ENCODE measurements around the gene ADGRB2.

Gene ADGRB2

DNA sequence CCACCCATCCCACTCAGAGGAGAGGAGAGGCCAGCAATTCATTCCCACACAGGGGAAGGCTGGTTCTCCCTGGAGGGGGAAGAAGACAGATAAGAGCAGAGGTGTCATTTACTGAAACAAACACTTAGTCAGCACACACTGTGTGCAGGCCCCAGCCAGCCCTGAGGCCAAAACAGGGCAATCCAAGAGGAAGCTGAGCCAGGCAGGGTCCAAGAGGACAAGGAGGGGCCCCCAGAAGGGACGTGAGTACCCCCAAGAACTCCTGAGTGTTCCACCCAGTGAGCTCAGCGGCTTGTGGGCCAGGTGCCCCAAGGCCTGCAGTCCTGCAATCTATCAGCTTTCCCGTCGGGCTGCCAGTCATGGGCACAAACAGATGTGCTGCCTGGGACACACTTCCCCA lies 15.8 kb downstream of the ADGRB2 start:
- DNase-seq, result no peak

DNA sequence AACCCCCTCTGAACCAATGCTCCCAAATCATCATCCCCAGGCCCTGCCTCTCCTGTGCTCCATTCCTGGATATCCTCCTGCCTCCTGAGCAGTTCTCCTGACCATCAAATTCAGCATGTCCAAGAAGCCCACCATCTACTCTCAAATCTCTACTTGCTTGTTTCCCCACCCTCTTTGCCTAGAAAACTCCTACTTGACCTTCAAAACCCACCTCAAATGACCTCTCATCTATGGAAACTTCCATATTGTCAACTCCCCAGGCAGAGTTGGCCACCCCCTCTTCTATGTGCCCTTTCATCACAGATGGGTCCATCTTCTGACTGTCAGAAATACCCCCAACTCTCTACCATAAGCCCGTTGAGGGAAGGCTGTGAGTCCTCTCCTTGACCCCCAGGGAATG lies 16.8 kb downstream of the ADGRB2 start:
- no peak for DNase-seq

DNA sequence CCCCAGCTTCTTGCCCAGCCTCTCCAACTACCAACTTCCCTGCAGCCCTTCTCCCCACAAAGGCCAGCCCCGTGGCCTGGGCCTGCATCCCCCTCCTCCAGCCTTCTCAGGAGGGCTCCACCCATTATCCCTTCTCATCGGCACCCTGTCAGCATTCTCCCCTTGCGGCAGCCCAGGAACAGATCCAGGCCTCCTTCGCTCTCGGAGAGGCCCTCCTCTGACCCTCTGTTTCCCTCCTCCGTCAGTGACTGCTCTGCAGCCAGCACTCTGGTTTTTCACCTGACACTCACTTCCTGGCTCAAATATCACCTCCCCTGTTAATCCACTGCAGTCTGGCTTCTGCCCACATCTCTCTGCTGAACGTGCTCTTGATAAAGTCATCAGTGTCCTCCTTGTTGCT lies 17.5 kb downstream of the ADGRB2 start:
- DNase-seq, result no peak

DNA sequence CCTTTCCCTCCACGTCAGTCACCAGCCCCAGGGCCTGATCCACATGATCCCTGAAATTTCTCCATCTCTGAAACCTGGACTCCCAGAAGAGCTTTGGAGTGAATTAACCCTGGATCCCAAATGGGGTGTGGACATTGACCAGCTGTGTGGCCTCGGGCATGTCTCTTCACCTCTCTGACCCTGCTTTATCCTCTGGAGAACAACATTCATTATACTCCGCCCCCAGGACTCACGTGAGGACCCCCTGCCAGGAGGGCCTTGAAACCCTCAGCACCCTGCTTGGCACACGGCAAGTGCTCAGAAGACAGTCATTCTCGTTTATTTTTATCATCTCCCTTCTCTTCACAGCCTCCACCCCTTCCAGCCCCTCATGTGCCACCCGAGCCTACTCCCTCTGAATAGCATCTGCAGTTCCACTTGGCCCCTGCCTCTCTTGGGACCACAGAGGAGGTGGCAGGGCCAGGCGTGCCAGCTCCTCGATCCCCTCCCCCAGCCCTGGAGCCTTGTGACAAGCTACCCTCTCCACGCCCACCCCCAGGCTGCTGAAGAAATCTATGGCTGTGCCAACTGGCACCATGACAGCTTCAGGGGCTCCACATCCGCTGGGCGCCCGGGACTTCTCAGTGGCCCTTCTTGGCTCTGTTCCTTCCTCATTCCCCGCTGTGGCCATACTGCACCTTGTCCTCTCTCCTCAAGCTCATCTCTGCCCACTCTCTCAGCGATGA lies 18.0 kb downstream of the ADGRB2 start:
- DNase-seq, result no peak

DNA sequence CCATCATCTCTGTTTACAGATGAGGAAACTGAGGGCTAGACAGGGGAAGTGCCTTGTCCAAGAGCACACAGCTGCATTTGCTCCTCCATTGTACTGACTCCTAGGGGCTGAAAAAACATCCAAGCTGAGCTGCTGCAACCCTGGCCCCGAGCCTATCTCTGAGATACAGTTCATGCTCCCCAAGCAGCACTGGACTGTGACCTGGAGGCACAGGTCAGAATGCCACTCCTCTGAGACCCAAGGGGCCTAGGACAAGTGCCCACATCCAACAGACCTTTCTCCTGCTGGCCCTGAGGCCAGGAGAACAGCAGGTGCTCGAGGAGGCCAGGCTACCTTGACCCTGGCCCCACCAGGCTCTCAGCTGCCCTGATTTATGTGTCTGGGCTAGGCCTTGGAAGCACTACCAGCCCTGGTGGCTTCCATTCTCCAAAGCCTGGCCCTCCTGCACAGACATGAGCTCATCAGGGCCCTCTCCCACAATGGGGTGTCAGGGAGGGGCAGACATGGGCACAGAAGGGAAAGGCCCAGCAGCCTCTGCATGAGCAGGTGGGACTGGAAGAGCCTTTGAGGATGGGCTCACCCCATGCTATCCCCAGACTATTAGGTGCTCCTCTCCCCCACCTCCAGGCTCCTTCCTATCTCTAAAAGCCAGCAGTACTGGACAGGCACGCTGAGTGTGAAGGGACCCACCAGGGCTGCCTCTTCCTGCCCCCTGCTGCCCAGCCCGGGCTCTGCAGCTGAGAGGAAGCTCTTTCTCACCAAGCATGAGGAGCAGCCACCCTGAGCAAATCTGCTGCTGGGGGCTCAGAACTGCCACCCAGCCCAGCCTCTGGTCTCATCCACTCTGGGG lies 18.8 kb downstream of the ADGRB2 start:
- no peak for DNase-seq

DNA sequence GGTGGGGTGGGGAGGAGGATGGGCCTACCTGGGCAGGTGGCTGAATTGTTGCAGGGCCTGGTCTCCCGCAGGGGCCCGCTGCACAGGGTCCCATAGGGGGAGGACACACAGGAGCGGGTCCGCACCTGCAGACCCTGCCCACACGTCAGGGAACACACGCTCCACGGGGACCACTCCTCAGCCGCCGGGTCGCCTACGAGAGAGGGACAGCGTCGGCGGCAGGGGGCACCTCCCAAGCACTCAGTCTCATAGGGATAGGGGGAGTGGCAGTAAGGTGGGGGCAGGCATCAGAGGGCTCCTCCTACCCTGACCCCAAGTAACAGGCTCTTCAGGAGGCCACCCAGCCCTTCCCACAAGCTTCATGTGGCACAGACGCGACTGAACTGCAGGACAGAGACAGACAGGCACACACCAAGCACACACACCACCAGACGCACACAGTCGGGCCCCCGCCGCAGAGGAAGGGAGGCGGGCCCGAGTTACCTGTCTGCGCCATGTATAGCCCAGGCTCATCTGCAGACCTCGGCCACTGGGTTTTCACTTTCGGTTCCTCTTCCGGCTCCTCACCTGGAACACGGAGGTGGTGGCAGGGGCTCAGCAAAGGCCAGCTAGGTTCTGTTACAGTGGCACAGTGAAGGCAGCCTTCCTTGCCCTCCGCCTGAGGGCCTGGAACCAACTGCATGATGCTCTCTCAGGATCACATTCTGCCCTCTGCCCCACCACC lies 19.8 kb downstream of the ADGRB2 start:
- DNase-seq, result no peak

DNA sequence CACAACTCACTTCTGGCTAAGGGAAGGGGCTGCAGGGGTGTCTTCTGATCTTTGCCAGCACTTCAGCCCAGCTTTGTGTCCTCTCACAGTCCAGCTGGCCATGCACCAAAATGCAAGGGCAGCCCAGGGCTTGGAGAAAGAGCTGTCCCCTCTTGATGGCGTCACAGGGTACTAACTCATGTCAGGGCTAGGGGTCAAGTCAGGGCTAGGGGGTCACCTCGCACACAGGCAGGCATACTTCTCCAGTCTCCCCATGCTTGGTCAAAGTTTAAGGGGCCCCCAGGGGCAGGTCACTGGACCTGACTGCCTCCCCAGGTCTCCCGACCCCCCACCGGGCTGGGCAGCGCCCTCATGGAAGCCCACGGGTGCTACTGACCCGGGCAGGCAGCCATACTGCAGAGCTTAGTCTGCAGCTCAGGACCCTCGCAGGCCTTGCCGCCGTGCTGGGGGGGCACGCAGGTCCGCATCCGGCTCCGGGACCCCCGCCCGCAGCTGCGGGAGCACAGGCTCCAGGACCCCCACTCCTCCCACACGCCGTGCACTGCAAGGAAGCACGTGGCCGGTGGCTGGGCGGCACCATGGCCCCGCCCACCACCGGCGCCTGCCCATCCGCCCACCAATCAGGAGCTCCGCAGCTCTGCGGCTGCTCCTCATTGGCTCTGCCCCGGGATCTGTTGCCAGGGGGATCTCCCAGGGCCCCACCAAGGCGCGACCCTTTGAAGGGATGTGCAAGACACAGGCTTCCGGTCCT lies 21.5 kb downstream of the ADGRB2 start:
- no peak for DNase-seq

DNA sequence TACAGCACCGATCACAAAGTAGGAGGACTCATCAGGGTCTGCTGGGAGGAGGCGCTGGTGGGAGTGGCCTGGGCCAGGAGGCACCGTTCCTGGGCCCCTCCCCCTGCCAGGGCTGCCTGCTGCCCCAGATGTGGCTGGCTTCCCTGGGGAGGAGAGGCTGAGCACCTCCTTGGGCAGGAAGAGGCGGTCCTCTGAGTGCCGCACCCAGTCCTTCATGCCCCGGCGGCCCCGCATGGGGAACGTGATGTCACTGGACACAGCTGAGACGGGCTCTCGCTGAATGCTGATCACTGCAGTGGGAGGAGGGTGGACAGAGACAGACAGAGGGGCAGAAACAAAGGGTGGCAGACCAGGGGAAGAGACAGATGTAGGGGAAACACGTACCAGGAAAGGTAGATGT lies 24.8 kb downstream of the ADGRB2 start:
- DNase-seq, result peak in 1 of 2 experiments; percentile 50

DNA sequence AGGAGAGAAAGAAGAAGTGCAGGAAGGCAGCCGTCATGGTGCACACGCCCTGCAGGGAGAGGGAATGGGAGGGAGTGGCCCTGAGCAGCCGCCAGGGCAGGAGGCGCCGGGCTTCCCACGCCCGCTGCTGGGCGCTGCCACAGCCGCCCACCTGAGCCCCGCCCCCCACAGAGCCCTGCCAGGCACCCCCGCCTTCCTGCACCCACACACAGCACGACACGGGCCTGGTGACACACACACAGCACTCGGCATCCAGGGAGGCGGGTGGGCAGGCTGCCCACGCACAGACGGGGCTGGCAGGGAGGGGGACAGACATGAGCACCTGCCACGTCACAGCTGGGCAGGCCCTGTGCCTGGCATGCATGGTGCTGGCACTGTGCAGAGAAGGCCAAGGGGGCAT lies 27.5 kb downstream of the ADGRB2 start:
- no peak for DNase-seq

DNA sequence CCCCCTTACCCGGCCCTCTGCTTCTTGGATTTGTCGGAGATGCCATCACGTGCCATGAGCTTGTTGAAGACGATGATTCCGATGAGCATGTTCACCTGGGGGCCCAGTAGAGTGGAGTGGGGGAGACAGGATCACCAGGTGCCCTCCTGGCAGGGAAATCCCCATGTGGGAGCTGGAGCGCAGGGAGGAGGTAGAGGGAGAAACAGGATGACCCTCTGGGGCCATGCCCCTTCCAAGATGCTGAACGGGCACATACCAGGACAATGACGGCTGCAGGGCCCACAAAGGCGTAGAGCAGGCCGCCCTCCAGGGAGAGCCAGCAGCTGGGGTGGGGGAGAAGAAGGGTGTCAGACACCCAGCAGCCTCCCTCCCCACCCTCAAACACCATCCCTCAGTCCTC lies 28.6 kb downstream of the ADGRB2 start:
- no peak for DNase-seq

DNA sequence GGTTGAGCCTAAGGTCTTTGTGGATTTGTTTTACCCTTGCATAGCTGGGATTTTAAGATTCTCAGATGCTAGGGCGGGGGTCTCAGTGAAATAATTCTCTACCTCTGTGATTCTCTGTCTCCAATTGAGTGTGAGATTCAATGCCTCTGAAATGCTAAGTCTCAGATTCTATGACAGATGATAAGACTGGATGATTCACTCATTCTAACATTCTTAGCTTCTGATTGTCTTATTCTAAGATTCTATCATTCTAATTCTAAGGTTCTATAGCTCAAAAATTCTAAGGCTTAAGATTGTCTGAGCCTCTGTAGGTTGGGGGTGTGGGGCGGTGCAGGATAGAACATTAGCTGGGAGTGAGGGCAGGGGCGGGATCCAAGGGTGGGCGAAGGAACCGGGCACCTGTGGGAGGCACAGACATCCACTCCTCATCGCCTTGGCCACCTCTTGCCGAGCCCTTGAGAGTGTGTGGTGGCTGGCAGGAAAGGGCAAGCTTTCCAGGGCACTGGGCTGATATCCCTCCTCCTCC lies 29.5 kb downstream of the ADGRB2 start:
- DNase-seq, result no peak

DNA sequence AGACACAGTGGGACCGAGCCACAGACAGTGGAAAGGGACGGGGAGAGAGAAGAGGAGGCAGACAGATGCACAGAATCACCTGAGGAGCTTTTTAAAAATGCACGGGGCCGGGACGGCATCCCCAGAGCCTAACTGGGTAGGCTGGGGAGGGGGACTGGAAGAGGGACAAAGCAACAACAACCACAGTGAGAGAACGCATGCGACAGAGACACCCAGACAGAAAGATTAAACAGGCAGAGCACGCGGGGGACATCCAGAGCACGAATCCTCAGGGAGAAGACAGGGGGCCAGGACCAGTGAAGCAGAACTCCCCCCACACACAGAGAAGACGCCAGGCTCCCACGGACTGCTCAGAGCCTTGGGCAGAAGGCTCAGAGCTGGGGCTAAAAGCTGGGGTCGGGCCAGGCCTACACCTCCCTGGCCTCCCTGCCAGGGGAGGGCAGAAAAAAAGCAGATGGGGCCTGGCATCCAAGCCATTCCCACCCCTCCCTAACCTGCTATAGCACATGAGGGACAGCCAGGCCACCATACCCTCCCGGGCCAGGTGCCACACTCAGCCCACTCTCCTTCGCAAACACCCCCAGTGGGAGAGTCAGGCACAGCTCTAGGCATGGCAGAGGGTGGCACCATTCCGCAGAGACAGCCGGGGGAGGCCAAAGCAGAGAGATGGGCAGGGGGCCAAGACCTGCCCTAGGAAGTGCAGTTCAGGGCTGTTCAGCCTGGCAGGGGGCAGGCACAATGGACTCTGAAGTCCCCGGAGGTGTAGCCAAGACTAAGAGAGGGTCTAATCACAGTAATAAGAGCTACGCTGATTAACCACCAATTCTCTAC lies 30.5 kb downstream of the ADGRB2 start:
- DNase-seq, result no peak

DNA sequence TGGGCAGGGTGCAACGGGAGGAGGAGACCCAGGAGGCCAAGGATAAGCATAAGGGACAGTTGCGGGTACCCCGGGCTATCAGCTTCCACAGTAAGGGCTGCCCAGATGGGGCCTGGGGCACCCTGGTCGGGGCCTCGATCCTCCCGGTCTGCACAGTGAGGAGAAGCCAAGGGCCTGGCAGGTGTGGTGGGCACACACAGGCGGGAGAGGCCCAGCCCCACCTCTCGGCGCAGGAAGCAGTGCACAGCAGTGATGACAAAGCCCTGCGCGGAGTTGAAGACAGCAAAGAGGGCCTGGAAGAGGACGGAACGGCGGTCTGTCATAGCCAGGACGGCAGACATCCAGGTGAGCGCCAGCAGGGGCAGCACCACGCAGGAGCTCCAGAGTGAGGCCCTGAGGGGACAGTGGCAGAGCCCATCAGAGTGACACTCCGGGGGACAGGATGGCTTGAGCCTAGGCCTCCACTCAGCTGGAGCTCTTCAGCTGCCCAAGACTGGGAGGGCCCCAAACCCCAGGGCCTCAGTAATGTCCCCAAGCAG lies 31.3 kb downstream of the ADGRB2 start:
- DNase-seq, result no peak

DNA sequence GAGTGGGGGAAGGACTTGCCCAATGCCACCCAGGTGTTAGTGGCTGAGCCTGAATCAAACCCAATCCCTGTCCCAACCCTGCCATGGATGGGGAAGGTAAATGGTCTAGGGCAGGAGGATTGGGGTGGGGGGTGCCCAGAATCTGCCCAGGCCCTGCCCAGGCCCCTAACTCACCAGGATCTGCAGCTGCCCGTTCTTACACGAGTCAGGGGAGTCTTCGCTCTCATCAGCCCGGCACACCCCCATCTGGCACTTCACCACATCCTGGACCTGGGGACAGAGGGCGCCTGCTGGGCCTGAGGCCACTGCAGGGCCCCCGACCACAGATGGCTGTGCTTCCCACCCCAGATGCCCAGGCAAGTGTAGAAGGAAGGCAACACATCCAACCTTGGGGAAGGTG lies 31.8 kb downstream of the ADGRB2 start:
- no peak for DNase-seq

DNA sequence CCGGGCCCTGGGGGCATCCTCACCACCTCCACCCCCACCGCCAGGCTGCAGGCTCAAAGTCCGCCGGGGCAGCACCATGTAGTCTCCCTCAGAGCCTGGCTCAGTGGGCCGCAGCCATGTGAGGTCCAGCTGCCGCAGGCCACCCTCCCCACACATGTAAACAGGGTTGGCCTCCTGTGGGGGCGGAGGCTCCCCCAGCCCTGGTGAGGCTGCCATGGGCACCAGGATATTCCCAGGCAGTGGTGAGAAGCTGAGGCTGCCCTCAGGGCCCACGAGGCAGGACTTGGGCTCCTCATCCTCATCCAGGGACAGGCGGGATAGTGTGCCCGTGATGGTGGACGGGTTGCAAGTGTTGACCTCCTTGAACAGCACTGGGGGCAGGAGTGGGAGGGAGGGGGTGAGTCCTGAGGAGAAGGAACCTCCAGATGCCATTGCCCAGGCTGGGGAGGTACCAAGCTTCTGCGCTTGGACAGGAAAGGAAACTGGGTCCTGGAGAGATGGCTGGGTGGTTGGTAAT lies 33.0 kb downstream of the ADGRB2 start:
- no peak for DNase-seq

DNA sequence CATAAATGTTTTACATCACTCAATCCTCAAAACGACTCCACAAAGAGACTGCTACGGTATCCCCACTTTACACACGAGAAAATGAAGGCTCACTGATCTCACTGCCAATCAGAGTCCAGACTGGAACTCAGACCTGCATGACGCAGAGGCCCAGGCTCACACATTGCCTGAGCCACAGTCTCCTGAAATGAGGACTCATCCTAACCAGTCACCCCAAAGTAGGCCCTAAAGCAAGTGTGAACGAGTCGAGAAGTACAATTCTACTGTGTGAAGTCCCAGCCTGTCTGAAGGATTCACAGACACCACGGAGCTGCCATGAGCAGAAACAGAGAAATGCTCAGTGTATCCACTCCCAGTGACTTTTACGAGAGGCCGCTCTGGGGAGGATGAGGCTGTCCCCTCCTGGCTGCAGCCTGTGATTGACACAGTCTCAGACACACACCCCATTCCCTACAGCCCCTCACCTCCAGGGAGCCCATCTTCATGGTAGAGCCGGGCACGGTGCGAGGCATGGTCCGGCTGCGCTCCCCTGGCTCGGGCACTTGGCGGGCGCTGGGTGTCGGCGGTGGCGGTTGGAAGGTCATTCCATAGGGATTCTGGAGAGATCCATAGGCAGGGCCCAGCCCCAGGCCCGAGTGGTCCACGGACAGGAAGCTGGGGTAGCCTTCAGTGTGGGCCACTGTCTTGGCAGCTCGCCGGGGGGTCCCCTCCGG lies 33.6 kb downstream of the ADGRB2 start:
- no peak for DNase-seq

DNA sequence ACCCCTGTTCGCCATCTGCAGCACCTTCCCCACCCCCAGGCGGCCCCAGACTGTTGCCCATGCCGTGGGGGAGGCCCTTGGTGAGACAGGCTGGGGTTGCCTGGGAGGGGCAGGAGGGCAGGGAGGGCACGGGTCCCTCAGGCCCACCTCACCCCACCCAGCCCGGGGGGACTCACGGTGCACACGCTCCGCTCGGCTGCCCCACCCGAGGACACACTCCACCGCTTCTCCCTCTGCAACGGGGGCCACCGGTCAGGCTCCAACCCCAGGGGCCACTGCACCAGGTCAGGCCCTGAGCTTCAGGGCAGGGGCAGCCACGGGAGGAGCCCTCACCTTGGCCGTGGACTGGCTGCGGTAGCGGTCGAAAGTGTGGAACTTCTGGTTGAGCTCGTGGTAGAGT lies 36.3 kb downstream of the ADGRB2 start:
- DNase-seq, result no peak

DNA sequence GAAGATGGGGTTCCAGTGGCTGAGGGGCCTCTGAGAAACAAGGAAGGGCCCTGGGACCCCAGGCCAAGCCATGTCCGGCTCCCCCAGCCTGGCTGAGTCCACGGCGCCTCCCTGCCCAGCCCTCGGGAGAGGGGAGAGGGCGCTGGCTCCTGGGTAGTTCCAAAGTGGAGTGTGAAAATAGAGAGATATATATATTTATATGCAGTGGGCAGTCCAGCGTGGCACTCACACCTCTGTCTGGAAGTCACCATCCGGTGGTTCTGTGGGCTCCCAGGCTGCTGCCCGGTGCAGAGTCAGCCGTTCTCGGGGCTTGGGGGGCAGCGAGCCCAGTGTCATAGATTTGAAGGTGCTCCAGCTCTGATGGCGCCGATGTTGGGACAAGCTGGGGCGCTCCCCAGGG lies 36.9 kb downstream of the ADGRB2 start:
- DNase-seq, result no peak

DNA sequence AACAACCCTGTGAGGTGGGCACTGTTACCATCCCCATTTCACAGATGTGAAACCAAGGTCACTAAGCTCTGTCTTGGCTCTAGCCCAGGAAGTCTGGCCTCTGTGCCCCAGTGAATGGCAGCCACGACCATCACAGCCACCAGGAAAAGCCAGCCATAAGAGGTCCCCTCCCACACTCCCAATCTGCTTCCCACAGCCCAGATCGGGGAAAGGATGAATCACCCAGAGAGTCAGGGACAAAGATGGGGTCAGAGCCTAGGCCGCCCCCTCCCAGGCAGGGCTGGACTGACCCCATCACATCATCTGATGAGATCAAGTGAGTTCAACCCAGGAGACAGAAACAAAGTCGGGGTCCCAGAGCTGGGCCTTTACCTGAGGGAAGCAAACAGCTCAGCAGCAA lies 37.4 kb downstream of the ADGRB2 start:
- DNase-seq, result no peak

DNA sequence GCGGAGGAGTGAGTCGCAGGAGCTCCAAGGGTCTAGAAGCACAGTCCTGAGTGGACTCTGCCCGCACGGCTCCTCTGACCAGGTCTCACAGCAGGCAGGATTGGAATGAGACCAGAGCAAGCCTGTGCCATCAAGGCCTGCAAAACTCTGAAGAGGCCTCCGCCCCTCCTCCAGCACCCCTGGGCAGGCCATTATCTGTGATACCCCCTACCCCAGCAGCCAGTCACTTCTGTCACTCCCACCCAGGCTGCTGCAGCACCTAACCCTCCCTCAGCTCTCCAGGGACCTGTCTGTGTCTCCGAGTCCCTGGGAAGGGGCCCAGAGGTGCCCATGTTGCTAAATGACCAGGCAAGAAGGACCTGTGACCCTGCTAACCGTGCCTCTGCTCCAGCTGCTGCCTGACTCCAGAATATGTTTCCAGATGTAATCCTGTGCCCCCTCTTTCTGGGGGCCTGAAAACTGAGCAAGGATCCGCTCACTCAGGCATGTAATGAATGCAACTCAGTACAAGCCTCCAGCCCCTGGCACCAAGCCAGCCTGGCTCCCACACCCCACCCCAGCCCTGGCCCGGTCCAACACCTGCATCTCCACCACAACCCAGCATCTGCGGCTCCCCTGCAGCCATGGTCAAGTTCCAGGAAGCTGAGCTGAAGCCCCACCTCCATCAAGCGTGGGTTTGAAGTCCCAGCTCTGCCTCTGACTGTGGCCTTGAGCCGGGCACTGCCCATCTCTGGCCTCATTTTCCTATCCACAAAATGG lies 38.2 kb downstream of the ADGRB2 start:
- peak; percentile 25 to 47 for DNase-seq
